Ovary (tissue), 9 donors: ENCODE results near the gene RCE1. TPM values are rescaled to one million over a fixed set of nuclear protein-coding genes. Genes with fewer than 3 reads are reported as not detected.

Experiments used
- DNase-seq, 5 donors: peaks; one replicate each; pipeline ENCODE4 v3.0.0-alpha.2; 2019 to 2020
- H3K27ac ChIP-seq, 2 donors: fragments of 200-600 bp; one replicate each; pipeline versions ENCODE4 v1.5.1 to v1.8.0; 2019 to 2022
- H3K27me3 ChIP-seq: fragments of 200-600 bp; one replicate; pipeline ENCODE4 v1.8.0; 2022
- H3K36me3 ChIP-seq: fragments of 200-600 bp; sonication (generic); one replicate; pipeline ENCODE4 v1.5.1; 2019
- H3K4me1 ChIP-seq: one replicate; pipeline ENCODE4 v1.8.1; 2013; ENCODE audit warnings: mild to moderate bottlenecking, moderate library complexity; ENCODE audit not compliant: insufficient read depth
- H3K4me3 ChIP-seq: fragments of 200-600 bp; sonication (generic); one replicate; pipeline ENCODE4 v1.5.1; 2017
- H3K9me3 ChIP-seq, 2 donors: fragments of 200-600 bp in 1 of 2; sonication (generic) in 1 of 2; one replicate each; pipeline versions ENCODE4 v1.5.1 to v1.8.1; 2013 to 2019; ENCODE audit warnings: mild to moderate bottlenecking in 1 of 2, moderate library complexity in 1 of 2
- CTCF ChIP-seq, 3 donors: fragments of 450-650 bp in 2 of 3; fragments of 200-600 bp in 1 of 3; IDR thresholded peaks; one replicate each; pipeline versions ENCODE4 v1.5.1 to v1.8.0; 2016 to 2022; ENCODE audit warnings: antibody characterized with exemption in 3 of 3, mild to moderate bottlenecking in 1 of 3
- EP300 ChIP-seq: sonication (generic); formaldehyde crosslinking; IDR thresholded peaks from one replicate; pipeline ENCODE4 v1.6.1; 2017; ENCODE audit warnings: antibody characterized with exemption
- POLR2A ChIP-seq: fragments of 450-650 bp; IDR thresholded peaks from one replicate; pipeline ENCODE4 v1.6.1; 2017; ENCODE audit warnings: antibody characterized with exemption, mild to moderate bottlenecking, moderate library complexity
- WGBS, 3 donors: extraction: QIAGEN DNeasy Blood & Tissue Kit in 1 of 3; methylation state at CpG; one replicate each; pipeline versions ENCODE4 v1.1.5 to v1.1.7; 2013 to 2017; 5-methylcytosine and 5-hydroxymethylcytosine counted together
- intact Hi-C, 4 donors: fragments of 100-400 bp; cut with DNase I; formaldehyde crosslinking; loops; one replicate each; pipeline versions ENCODE4 v1.11.0 to v1.15.1; 2022 to 2023
- polyA plus RNA-seq, 2 donors: library from polyadenylated mRNA; stranded (reverse); fragments of 200-250 nt in 1 of 2; fragments of 350-450 nt in 1 of 2; fragmentation: Illumina TruSeq in 1 of 2; extraction: RNeasy Lipid Tissue Mini Kit (QIAGEN cat#74804) in 1 of 2; gene quantifications; one replicate each; pipeline ENCODE4 v1.2.3, GENCODE V29; 2013 to 2014
- total RNA-seq, 7 donors: library from RNA; depleted of rRNA in 2 of 7; stranded (reverse); fragments of >200 nt in 2 of 7; fragmentation: NEBNext Ultra II Directional in 3 of 7; extraction: Animal tissue kit (Norgen Biotek cat#: 25700) in 3 of 7; gene quantifications; one replicate each; pipeline versions ENCODE4 v1.1.0 to v1.2.4, GENCODE V29; 2016 to 2023
- donor health status: DM: no; HTN: no; CAD: no; lungs with moderate emphysema.
- donor health status: DM: no; HTN: no; CAD: no.
- donor health status: Bipolar disorder and iron deficiency.
- donor health status: DM: yes; HTN: yes; CAD: no.
- donor health status: DM: no; HTN: no; CAD: no.
- donor health status: DM: yes; HTN: yes; CAD: no.

RCE1 gene
- total and polyA plus RNA-seq, 9 donors, result 7.0 to 31.1 (median 17.2) TPM

- H3K27me3 ChIP-seq, result no peaks in the 10 kb centered on the region
Observed at GRCh38 chr11:66858186-66858938, 15.1 kb downstream of the RCE1 start.

GRCh38 chr11:66858939-66859685 lies 15.9 kb downstream of the RCE1 start:
- WGBS, 3 donors, result 84 to 87% (median 85%) methylated on average over 27 to 29 of the region's 29 CpGs
- H3K4me1 ChIP-seq, result peaks cover 3% of the 10 kb centered on the region

More at GRCh38 chr11:66858186-66858938, 15.1 kb downstream of the RCE1 start:
- WGBS, 3 donors, result 93 to 97% (median 95%) methylated on average over 32 to 62 of the region's 62 CpGs
- Histone ChIP-seq H3K4me1 (peaks cover 3% of the 10 kb centered on the region), H3K4me3 (no peak overlapping the region), H3K36me3 (no peaks in the 10 kb centered on the region), H3K27ac (no peak overlapping the region), H3K9me3 (no peaks in the 10 kb centered on the region)
- TF ChIP-seq POLR2A (no peak), CTCF (IDR thresholded peaks at IDR 0.05) (no peak), EP300 (no peak)
- intact Hi-C loops, result no loop called here
- DNase-seq, result peak in 2 of 5 donors; percentile 48 to 49

GRCh38 chr11:66859686-66860448 lies 16.6 kb downstream of the RCE1 start:
- Histone ChIP-seq H3K27ac (no peak overlapping the region), H3K4me3 (no peak overlapping the region), H3K4me1 (peaks cover 3% of the 10 kb centered on the region), H3K9me3 (no peaks in the 10 kb centered on the region), H3K27me3 (no peaks in the 10 kb centered on the region), H3K36me3 (no peaks in the 10 kb centered on the region)
- 87 to 88% (median 88%) methylated on average over 40 to 41 of the region's 41 CpGs for WGBS, 3 donors
- DNase-seq, result peak in 1 of 5 donors; percentile 38
- TF ChIP-seq POLR2A (no peak), EP300 (no peak), CTCF (IDR thresholded peaks at IDR 0.05) (no peak)
- intact Hi-C loops, result no loop called here

More at GRCh38 chr11:66858939-66859685, 15.9 kb downstream of the RCE1 start:
- H3K27me3 ChIP-seq, result no peaks in the 10 kb centered on the region
- no peak for TF ChIP-seq CTCF (IDR thresholded peaks at IDR 0.05)
- TF ChIP-seq POLR2A, result no peak
- no peak for TF ChIP-seq EP300
- intact Hi-C loops, result no loop called here
- DNase-seq, result peak in 1 of 5 donors; percentile 43
- H3K9me3 ChIP-seq, result no peaks in the 10 kb centered on the region
- no peaks in the 10 kb centered on the region for H3K36me3 ChIP-seq
- no peak overlapping the region for H3K4me3 ChIP-seq
- no peak overlapping the region for H3K27ac ChIP-seq

- Histone ChIP-seq H3K4me3 (no peak overlapping the region), H3K27me3 (no peaks in the 10 kb centered on the region), H3K27ac (no peak overlapping the region), H3K9me3 (no peaks in the 10 kb centered on the region), H3K36me3 (no peaks in the 10 kb centered on the region), H3K4me1 (peaks cover 3% of the 10 kb centered on the region)
- WGBS, 3 donors, result 81 to 83% (median 81%) methylated on average over 14 to 18 of the region's 18 CpGs
- TF ChIP-seq EP300, result no peak
- TF ChIP-seq POLR2A, result no peak
- TF ChIP-seq CTCF (IDR thresholded peaks at IDR 0.05), result no peak
- no peak for DNase-seq
- intact Hi-C loops, result no loop called here
Observed at GRCh38 chr11:66860449-66860831, 17.2 kb downstream of the RCE1 start.
